ENCODE results near the gene HDAC4. TPM values are rescaled to one million over a fixed set of nuclear protein-coding genes. Genes with fewer than 3 reads are reported as not detected.

HDAC4 gene
- total and polyA plus RNA-seq, 2 experiments from 2014 or later: 8.1 to 41.8 TPM

- TF ChIP-seq, protein P1, sequence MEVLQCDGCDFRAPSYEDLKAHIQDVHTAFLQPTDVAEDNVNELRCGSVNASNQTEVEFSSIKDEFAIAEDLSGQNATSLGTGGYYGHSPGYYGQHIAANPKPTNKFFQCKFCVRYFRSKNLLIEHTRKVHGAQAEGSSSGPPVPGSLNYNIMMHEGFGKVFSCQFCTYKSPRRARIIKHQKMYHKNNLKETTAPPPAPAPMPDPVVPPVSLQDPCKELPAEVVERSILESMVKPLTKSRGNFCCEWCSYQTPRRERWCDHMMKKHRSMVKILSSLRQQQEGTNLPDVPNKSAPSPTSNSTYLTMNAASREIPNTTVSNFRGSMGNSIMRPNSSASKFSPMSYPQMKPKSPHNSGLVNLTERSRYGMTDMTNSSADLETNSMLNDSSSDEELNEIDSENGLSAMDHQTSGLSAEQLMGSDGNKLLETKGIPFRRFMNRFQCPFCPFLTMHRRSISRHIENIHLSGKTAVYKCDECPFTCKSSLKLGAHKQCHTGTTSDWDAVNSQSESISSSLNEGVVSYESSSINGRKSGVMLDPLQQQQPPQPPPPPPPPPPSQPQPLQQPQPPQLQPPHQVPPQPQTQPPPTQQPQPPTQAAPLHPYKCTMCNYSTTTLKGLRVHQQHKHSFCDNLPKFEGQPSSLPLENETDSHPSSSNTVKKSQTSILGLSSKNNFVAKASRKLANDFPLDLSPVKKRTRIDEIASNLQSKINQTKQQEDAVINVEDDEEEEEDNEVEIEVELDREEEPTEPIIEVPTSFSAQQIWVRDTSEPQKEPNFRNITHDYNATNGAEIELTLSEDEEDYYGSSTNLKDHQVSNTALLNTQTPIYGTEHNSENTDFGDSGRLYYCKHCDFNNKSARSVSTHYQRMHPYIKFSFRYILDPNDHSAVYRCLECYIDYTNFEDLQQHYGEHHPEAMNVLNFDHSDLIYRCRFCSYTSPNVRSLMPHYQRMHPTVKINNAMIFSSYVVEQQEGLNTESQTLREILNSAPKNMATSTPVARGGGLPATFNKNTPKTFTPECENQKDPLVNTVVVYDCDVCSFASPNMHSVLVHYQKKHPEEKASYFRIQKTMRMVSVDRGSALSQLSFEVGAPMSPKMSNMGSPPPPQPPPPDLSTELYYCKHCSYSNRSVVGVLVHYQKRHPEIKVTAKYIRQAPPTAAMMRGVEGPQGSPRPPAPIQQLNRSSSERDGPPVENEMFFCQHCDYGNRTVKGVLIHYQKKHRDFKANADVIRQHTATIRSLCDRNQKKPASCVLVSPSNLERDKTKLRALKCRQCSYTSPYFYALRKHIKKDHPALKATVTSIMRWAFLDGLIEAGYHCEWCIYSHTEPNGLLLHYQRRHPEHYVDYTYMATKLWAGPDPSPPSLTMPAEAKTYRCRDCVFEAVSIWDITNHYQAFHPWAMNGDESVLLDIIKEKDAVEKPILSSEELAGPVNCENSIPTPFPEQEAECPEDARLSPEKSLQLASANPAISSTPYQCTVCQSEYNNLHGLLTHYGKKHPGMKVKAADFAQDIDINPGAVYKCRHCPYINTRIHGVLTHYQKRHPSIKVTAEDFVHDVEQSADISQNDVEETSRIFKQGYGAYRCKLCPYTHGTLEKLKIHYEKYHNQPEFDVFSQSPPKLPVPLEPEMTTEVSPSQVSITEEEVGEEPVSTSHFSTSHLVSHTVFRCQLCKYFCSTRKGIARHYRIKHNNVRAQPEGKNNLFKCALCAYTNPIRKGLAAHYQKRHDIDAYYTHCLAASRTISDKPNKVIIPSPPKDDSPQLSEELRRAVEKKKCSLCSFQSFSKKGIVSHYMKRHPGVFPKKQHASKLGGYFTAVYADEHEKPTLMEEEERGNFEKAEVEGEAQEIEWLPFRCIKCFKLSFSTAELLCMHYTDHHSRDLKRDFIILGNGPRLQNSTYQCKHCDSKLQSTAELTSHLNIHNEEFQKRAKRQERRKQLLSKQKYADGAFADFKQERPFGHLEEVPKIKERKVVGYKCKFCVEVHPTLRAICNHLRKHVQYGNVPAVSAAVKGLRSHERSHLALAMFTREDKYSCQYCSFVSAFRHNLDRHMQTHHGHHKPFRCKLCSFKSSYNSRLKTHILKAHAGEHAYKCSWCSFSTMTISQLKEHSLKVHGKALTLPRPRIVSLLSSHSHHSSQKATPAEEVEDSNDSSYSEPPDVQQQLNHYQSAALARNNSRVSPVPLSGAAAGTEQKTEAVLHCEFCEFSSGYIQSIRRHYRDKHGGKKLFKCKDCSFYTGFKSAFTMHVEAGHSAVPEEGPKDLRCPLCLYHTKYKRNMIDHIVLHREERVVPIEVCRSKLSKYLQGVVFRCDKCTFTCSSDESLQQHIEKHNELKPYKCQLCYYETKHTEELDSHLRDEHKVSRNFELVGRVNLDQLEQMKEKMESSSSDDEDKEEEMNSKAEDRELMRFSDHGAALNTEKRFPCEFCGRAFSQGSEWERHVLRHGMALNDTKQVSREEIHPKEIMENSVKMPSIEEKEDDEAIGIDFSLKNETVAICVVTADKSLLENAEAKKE (CRISPR knock-in tag; IDR thresholded peaks at IDR 0.05): no peak
- no peak for TF ChIP-seq POLR2AphosphoS5 (IDR thresholded peaks at IDR 0.05; ENCODE audit: low read depth)
Observed at GRCh38 chr2:239292959-239293774, 107.7 kb downstream of the HDAC4 start (continued).

DNA sequence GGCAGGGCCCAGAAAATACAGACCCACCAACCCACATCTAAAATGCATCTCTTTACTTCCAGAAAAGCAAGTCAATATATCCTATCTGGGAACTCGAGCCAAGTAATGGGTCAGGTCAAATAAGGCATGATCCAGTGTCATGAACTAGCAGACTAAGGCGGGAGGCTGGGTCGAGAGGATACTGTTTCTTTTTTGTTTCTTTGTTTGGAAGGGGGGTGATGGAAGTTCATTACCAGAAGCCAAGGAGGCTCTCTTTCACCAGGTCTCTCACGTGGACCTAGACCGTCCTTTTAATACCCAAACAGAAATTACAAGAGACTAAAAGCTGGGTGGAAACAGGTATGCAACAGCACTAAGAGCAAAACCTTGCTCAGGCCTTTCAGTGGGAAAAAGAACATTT is 108.3 kb downstream of the HDAC4 start:
- peak overlapping the region; percentile 46; the same call in 1 of the 3 replicates for H3K4me3 Mint-ChIP-seq
- no peaks in the 10 kb centered on the region for H3K36me3 Mint-ChIP-seq (ENCODE audit: low read depth)
- Histone ChIP-seq H3K4me1 (ENCODE audit: insufficient read depth) (peaks cover 63% of the 10 kb centered on the region), H3K27ac (ENCODE audit: low read depth) (peak overlapping the region; percentile 78), H3K9me2 (ENCODE audit: insufficient read depth) (no peaks in the 10 kb centered on the region), H3K4me2 (peak overlapping the region; percentile 73), H3K27me3 (ENCODE audit: insufficient read depth) (no peaks in the 10 kb centered on the region), H3K79me2 (replicated peaks; ENCODE audit: insufficient read depth) (peaks cover 74% of the 10 kb centered on the region), H4K20me1 (replicated peaks; ENCODE audit: insufficient read depth) (no peaks in the 10 kb centered on the region; the same call in none of the 2 replicates), H3K4me3 (peak overlapping the region; percentile 36; the same call in 1 of the 2 replicates), H3F3A (replicated peaks; ENCODE audit: low read depth) (peaks cover 7% of the 10 kb centered on the region; the same call in 1 of the 2 replicates), H2AFZ (no peak overlapping the region), H3K36me3 (ENCODE audit: insufficient read depth) (no peaks in the 10 kb centered on the region)
- no peaks in the 10 kb centered on the region for H3K9me3 Mint-ChIP-seq
- DNase-seq (ENCODE audit: low spot score): no peak
- ATAC-seq: no peak
- peaks cover 85% of the 10 kb centered on the region for H3K4me1 Mint-ChIP-seq
- H3K27me3 Mint-ChIP-seq (ENCODE audit: insufficient read depth, low read depth, poor library complexity): peaks cover 29% of the 10 kb centered on the region
- H3K27ac Mint-ChIP-seq: 0 out of 2 replicates have a peak overlapping the region, but pooled peaks have one; percentile 74
- TF ChIP-seq ZNF114 (CRISPR knock-in tag; IDR thresholded peaks at IDR 0.05) (no peak), CREB1 (CRISPR knock-in tag; IDR thresholded peaks at IDR 0.05; ENCODE audit: low read depth) (no peak), ETS1 (IDR thresholded peaks at IDR 0.05) (no peak), POLR2AphosphoS5 (IDR thresholded peaks at IDR 0.05; ENCODE audit: low read depth) (no peak), EZH2phosphoT487 (IDR thresholded peaks at IDR 0.05; ENCODE audit: unreplicated experiment) (no peak), STAT1 (IDR thresholded peaks at IDR 0.05; ENCODE audit: unreplicated experiment) (no peak), JUNB (IDR thresholded peaks at IDR 0.05; ENCODE audit: unreplicated experiment) (no peak), EZH2 (IDR thresholded peaks at IDR 0.05; ENCODE audit: low read depth, unreplicated experiment) (no peak), REST (IDR thresholded peaks at IDR 0.05; ENCODE audit: unreplicated experiment) (no peak)
- TF ChIP-seq, protein P2, sequence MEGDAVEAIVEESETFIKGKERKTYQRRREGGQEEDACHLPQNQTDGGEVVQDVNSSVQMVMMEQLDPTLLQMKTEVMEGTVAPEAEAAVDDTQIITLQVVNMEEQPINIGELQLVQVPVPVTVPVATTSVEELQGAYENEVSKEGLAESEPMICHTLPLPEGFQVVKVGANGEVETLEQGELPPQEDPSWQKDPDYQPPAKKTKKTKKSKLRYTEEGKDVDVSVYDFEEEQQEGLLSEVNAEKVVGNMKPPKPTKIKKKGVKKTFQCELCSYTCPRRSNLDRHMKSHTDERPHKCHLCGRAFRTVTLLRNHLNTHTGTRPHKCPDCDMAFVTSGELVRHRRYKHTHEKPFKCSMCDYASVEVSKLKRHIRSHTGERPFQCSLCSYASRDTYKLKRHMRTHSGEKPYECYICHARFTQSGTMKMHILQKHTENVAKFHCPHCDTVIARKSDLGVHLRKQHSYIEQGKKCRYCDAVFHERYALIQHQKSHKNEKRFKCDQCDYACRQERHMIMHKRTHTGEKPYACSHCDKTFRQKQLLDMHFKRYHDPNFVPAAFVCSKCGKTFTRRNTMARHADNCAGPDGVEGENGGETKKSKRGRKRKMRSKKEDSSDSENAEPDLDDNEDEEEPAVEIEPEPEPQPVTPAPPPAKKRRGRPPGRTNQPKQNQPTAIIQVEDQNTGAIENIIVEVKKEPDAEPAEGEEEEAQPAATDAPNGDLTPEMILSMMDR (conservative IDR thresholded peaks at IDR 0.05; ENCODE audit: low read depth in 2 of 2): no peak

Measured in GM23338 (cell line).